Stimulated activated CD4-positive, alpha-beta T cell treated with anti-CD3 and anti-CD28 coated beads, TNF-alpha, amount 100 ng/mL, for 48 hours (primary cell): ENCODE results near the gene PLEKHM1.
"Not testable (repeated sequence)": the region's sequence is repeated elsewhere in the genome, so short reads cannot be mapped to it uniquely, and the experiment has no call there.

Source experiments
- DNase-seq, 3 donors: peaks; one replicate each; pipeline ENCODE4 v3.0.0-alpha.2; 2020; ENCODE audit warnings: low read depth in 3 of 3

Gene PLEKHM1

DNA sequence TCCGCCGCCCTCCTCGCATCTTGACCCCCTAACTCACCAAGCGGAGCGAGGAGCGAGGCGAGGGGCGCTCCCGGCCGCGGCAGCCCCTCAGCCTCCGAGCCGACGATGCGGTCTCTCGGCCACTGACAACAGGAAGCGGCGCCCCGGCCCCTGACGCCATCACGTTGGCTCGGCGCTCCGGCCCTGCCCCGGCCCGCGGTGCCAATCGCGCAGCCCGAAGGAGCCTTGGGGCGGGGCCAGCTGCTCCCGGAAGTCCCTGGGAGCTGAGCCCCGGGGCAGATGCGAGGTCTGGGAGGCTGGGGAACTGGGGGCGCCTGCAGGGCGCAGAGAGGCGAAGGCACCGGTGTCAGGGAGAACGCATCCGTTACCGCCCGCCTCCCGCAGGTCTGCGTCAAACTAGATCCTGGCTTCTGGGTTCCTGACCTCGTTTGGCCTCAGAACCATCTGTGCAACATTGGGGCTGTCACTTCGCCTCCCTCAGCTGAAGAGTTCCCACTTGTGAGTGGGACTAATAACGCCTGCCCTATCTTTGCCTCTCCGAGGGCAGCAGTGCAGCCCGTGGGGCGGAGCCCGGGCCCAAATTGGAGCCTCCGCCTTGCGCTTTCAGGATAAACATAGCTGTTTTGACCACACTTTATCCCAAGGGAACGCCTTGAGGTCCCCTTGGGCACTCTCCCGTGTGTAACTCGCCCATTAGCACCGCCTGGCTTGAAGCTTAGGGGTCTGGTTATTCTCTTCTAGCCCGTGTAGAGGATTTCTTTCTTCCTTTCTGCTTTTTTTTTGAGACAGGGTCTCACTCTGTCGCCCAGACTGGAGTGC, at the start of gene PLEKHM1:
Gene PLEKHM1 (minus strand): TSS at position 107 of the 819 bp plus-strand sequence. CDS start 8,237 bp downstream, outside the sequence.
- DNase-seq, result peak; percentile 69 to 76 (median 73)

DNA sequence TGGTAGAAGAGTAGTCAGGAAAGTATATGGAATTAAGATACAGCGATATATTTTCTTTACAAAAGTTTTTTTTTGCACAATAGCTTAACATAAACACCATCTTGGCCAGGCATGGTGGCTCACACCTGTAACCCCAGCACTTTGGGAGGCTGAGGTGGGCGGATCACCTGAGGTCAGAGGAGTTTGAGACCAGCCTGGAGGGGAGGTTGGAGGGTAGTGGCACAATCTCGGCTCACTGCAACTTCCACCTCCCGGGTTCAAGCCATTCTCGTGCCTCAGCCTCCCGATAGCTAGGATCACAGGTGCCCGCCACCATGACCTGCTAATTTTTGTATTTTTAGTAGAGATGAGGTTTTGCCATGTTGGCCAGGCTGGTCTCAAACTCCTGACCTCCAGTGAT, 47.6 kb upstream of the PLEKHM1 start:
- not testable (repeated sequence) for DNase-seq

- not testable (repeated sequence) for DNase-seq
Measured at GRCh38 chr17:45506072-45506471, 15.6 kb upstream of the PLEKHM1 start.

DNA sequence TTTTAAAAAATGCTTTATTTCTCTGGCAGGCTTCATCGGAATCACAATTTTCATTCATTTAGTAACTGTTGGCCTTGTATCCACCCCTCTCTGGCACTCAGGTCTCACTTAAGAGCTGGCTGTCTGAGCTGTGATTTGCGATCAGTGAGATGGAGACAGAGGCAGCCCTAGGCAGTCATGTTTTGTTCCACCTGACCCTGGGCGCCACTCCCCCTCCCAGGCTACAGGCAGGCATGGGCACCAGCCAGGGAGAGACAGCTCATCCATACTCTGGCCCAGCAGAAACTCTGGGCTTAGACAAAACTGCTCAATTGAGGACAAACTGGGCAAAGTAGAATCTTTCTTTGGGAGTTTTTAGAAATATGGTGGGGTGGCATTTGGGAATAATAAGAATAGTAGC, 14.7 kb upstream of the PLEKHM1 start:
- DNase-seq, result not testable (repeated sequence)

- DNase-seq, result not testable (repeated sequence)
Measured at GRCh38 chr17:45501092-45501707, 10.7 kb upstream of the PLEKHM1 start.

DNA sequence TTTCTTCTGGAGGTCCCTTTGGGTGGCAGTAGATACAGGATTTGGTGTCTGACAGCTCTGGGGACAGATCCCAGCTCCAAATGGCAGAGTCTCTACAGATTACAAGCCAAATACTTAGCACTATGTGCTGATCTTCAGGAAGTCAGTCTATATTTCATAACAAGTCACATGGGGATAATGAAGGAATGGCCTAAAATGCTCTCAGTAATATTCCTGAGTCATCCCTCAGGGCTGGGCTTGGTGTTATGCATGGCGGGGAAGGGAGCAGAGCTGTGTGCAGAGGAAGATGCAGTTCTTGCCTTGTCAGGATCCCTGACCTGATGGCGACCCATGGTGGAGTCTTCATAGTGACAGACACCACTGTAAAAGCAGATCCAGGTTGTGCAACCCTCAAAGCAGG, 10.0 kb upstream of the PLEKHM1 start:
- not testable (repeated sequence) for DNase-seq

GRCh38 chr17:45499208-45499607, 8.7 kb upstream of the PLEKHM1 start:
- not testable (repeated sequence) for DNase-seq

DNA sequence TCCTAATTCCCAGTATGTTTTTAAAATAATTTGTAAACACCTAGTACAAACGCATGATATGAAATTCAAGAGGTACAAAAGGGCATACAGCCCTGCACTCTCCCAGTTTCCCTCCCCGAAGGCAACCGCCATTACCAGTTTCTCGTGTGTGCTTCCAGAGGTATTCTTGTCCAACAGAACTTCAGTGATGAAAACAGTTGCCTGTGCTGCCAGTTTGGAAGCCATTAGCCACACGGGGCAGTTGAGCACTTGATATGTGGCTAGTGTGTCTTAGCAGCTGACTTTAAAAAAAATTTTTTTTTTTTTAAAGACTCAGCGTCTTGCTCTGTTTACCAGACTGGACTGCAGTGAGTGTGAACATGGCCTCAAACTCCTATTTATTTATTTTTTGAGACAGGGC, 7.9 kb upstream of the PLEKHM1 start:
- DNase-seq, result not testable (repeated sequence)

GRCh38 chr17:45497449-45497848, 6.9 kb upstream of the PLEKHM1 start:
- DNase-seq, result not testable (repeated sequence)

- DNase-seq, result not testable (repeated sequence)
Measured at GRCh38 chr17:45496507-45496906, 6.0 kb upstream of the PLEKHM1 start.

- DNase-seq, result not testable (repeated sequence)
Measured at GRCh38 chr17:45494556-45494955, 4.0 kb upstream of the PLEKHM1 start.

GRCh38 chr17:45492156-45492555, 1.6 kb upstream of the PLEKHM1 start:
- not testable (repeated sequence) for DNase-seq

DNA sequence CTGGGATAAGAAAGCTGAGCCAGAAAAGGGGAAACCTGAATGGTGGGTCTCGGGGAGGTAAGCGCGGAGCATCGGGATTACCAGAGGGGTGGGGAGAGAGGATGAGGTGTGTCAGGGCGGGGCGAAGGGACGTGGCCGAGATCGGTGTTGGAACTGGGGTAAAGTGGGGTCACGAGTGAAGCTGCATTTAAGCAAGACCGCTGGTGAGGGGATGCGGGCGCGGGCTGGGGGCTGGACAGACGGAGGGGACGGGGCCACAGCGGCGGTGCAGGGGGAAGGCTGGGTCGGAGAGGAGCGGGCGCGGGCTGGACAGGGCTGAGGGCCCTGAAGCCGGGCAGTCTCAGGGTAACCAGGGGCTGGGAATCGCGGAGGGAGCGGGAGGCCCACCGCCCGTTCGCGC, 323 bp downstream of the PLEKHM1 start:
- peak in 1 of 3 donors; percentile 6 for DNase-seq

GRCh38 chr17:45487704-45488103, 2.8 kb downstream of the PLEKHM1 start:
- not testable (repeated sequence) for DNase-seq

DNA sequence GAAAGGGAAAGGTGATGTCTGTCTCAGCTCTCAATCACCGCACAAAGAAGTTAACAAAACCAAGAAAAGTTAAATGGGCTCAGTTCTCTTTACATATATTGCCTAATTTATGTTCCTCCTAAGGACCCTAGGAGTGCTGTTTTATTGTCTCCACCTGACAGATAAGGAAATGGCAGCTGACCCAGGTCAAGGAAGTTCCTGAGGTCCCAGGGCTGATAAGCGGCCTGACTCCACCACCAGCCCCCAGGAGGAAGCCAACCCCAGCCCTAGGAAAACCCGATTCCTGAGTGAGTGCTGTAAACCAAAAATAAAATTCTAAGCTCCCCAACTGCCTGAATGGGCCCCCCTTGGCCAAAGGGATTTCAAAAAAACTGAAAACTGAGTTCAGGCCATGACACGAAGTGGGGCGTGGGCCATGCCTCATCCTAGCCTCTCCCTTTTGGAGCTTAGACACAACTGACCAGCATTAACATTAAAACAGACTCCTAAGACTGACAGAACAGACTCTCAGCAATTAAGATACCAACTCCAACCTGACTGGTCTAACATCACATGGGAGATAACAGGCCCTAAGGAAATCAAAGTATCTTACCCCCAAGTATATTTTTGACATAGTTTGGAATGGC, 6.8 kb downstream of the PLEKHM1 start:
- DNase-seq, result not testable (repeated sequence)

GRCh38 chr17:45483177-45483576, 7.3 kb downstream of the PLEKHM1 start:
- DNase-seq, result not testable (repeated sequence)

DNA sequence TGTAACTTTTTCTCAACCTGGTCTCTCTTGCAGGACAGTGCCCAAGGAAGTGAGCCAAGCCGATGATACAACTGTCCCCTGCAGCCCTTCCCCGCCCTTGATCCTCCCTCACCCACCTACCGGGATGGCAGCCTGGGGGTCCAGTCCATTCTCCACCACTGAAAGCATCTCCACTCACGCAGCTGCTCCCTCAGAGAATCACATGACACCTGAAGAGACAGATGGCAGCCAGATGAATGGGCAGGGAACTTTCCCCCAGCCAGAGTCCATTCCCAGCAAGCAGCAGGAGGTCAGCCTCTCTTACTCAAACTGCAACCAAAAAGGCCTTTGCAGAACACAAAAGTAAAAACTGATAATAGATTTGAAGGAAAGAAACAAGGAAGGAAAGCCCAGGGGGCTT, 8.2 kb downstream of the PLEKHM1 start:
- not testable (repeated sequence) for DNase-seq

- not testable (repeated sequence) for DNase-seq
Measured at GRCh38 chr17:45475436-45475835, 15.1 kb downstream of the PLEKHM1 start.

- DNase-seq, result not testable (repeated sequence)
Measured at GRCh38 chr17:45472249-45472648, 18.3 kb downstream of the PLEKHM1 start.

DNA sequence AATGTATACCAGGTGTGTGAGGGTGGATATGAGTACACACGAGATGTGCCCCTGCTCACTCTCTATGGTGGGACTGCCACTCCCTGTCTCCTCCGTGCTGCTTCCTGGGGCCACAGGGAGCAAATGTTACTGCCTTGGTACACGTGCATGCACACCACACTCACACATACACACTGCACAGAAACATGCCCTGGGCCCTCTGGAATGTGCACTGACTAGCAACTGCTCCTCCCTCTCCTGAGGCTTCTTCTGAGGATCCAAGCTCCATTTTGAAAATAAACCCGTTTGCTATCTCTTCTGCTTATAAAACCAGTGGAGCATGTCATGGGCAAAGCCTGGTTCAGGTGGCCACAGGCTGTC, 21.3 kb downstream of the PLEKHM1 start:
- not testable (repeated sequence) for DNase-seq

GRCh38 chr17:45468293-45469203, 22.0 kb downstream of the PLEKHM1 start:
- DNase-seq, result not testable (repeated sequence)
